SJSA1 (cell line): ENCODE results near the gene CHRNA1. TPM values are rescaled to one million over a fixed set of nuclear protein-coding genes. Genes with fewer than 3 reads are reported as not detected.

ENCODE experiments used
- DNase-seq, 2 experiments: peaks; one replicate each; pipeline ENCODE4 v3.0.0-alpha.2; 2015 to 2020; ENCODE audit warnings: low spot score in 2 of 2, low read depth in 1 of 2
- H3K27ac ChIP-seq: fragments of 250-450 bp; sonication (Bioruptor Pico); 2 replicates; pipeline ENCODE4 v1.5.1; 2020; ENCODE audit warnings: mild to moderate bottlenecking, moderate library complexity
- H3K27me3 ChIP-seq: fragments of 250-450 bp; sonication (Bioruptor Pico); replicated peaks from 2 replicates; pipeline ENCODE4 v1.5.1; 2020; ENCODE audit warnings: mild to moderate bottlenecking, moderate library complexity
- H3K36me3 ChIP-seq: fragments of 250-450 bp; sonication (Bioruptor Pico); 2 replicates; pipeline ENCODE4 v1.5.1; 2020; ENCODE audit warnings: mild to moderate bottlenecking
- H3K4me1 ChIP-seq: fragments of 250-450 bp; sonication (Bioruptor Pico); replicated peaks from 2 replicates; pipeline ENCODE4 v1.6.1; 2021; ENCODE audit warnings: mild to moderate bottlenecking
- H3K4me3 ChIP-seq: fragments of 250-450 bp; sonication (Bioruptor Pico); 2 replicates; pipeline ENCODE4 v1.5.1; 2020; ENCODE audit warnings: mild to moderate bottlenecking
- H3K9me3 ChIP-seq: fragments of 250-450 bp; sonication (Bioruptor Pico); replicated peaks from 2 replicates; pipeline ENCODE4 v1.5.1; 2020; ENCODE audit warnings: mild to moderate bottlenecking
- total RNA-seq: library from RNA; depleted of rRNA; stranded (reverse); fragments of >200 nt; shearing (Covaris generic); gene quantifications from 2 replicates; pipeline ENCODE4 v1.2.3, GENCODE V29; 2014

The CHRNA1 gene
- total RNA-seq, 1 experiment from 2014 or later: 0.16 TPM

- Histone ChIP-seq H3K36me3 (no peaks in the 10 kb centered on the region), H3K4me3 (no peak overlapping the region), H3K9me3 (no peaks in the 10 kb centered on the region; the same call in 1 of the 2 replicates), H3K27me3 (no peaks in the 10 kb centered on the region), H3K4me1 (peaks cover 19% of the 10 kb centered on the region), H3K27ac (no peak overlapping the region)
- DNase-seq: no peak
Observed at GRCh38 chr2:174763780-174764179, 492 bp downstream of the CHRNA1 start.

GRCh38 chr2:174762464-174762863 is 1.8 kb downstream of the CHRNA1 start:
- Histone ChIP-seq H3K36me3 (no peaks in the 10 kb centered on the region), H3K27ac (no peak overlapping the region), H3K9me3 (no peaks in the 10 kb centered on the region; the same call in 1 of the 2 replicates), H3K4me3 (no peak overlapping the region), H3K4me1 (peaks cover 19% of the 10 kb centered on the region), H3K27me3 (no peaks in the 10 kb centered on the region)
- DNase-seq: no peak

DNA sequence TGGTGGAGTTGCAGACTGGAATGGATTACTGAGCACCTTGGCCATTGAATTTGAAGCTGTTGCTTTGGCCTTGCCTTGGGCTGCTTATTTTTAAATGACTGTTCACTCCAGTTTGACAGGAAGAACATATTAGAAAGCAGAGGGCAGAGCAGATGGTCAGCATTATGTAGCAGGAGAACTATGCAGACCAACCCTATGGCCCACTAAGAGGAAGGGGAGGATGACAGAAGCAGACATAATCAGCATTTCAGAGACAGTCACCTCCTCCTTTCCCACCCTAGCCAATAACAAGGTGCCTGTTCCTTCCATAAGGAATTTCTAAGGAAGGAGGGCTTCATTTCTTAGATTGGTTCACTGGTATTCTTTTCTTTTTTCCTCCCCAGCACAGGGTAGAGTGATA is 2.4 kb downstream of the CHRNA1 start:
- H3K36me3 ChIP-seq: no peaks in the 10 kb centered on the region
- H3K27ac ChIP-seq: no peak overlapping the region
- H3K4me1 ChIP-seq: peaks cover 15% of the 10 kb centered on the region
- no peaks in the 10 kb centered on the region; the same call in 1 of the 2 replicates for H3K9me3 ChIP-seq
- H3K4me3 ChIP-seq: no peak overlapping the region
- H3K27me3 ChIP-seq: no peaks in the 10 kb centered on the region
- no peak for DNase-seq

DNA sequence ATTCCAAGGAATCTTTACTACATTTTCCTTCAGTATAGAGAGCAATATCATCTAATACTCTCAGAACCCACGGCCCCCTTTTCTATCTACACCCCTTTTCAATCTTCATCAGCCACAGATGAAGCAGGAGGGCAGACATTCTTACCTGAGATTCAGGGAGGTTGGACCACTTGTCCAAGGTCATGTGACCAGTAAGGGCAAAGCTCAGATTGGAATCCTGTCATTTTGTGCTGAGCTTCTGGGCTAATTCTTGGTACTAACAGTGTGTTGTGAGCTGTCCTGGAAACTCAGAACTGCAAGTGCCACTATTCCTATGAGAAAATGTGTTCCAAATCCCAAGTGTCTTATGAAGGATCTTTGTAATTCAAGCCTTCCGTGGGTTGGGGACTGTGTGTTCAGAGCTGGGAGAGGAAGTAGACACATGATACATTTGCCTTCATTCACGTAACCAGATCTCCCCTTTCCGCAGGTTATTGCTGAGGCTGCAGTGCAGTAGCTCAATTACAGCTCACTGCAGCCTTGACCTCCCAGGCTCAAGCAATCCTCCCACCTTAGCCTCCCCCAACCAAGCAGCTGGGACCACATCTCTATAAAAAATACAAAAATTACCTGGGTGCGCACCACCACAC is 3.3 kb downstream of the CHRNA1 start:
- Histone ChIP-seq H3K4me3 (no peak overlapping the region), H3K36me3 (no peaks in the 10 kb centered on the region), H3K27ac (no peak overlapping the region), H3K9me3 (no peaks in the 10 kb centered on the region; the same call in 1 of the 2 replicates), H3K27me3 (no peaks in the 10 kb centered on the region), H3K4me1 (peaks cover 15% of the 10 kb centered on the region)
- no peak for DNase-seq

DNA sequence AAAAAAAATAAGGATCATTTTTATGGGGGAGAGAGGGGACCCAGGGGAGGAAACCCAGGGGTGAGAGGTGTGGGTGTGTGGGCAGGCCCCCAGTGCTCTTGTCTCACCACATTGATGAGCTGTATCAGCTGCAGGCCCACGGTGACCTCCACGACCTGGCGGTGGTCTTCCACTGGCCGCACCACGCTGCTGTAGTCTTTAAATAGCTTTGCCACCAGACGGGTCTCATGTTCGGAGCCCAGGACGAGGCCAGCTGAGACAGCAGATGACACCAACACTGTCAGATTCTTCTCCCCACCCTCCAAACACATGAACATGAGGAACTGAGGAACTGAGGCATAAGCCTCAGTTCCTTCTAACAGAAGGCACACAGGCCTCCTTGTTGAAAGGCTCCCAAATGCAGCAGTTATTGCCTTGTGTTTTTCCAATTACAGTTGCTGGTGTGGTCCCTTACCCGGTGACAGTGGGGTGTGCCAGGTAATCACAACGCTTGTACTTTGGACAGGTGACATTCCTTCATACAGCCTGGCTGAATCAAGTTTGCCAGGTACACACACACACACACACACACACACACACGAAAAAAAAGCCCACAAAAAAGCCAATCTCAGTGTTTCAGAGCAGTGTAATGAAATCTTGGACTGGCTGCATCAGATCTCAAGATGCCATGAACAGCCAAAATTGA is 4.7 kb downstream of the CHRNA1 start:
- Histone ChIP-seq H3K4me3 (no peak overlapping the region), H3K36me3 (no peaks in the 10 kb centered on the region), H3K27ac (no peak overlapping the region), H3K4me1 (peaks cover 7% of the 10 kb centered on the region), H3K9me3 (no peaks in the 10 kb centered on the region; the same call in 1 of the 2 replicates), H3K27me3 (no peaks in the 10 kb centered on the region)
- no peak for DNase-seq

DNA sequence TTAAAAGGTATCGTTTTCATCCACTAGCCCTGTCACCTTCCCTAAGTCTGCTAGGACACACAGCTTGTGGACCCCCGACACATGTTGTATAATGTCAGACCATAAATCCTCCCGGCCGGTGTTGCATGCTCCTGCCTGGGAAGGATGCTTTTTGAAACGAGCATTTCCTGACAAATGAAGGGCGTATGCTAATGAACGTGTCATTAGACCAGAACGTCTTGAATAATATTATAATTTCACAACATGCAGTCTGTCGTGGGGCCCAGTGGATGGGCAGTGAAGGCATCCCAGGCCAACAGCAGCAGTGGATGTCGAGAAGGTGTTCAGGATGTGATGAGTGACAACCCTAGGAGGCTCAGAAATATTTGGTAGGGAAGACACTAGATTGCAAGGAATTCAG is 7.5 kb downstream of the CHRNA1 start:
- no peaks in the 10 kb centered on the region for H3K27me3 ChIP-seq
- no peak overlapping the region for H3K27ac ChIP-seq
- no peak for DNase-seq
- H3K4me1 ChIP-seq: peaks cover 8% of the 10 kb centered on the region
- H3K4me3 ChIP-seq: no peak overlapping the region
- no peaks in the 10 kb centered on the region for H3K36me3 ChIP-seq
- H3K9me3 ChIP-seq: no peaks in the 10 kb centered on the region; the same call in 1 of the 2 replicates

GRCh38 chr2:174753038-174753633 is 11.1 kb downstream of the CHRNA1 start:
- DNase-seq: no peak
- H3K27ac ChIP-seq: no peak overlapping the region
- peaks cover 8% of the 10 kb centered on the region for H3K4me1 ChIP-seq
- H3K4me3 ChIP-seq: no peak overlapping the region
- no peaks in the 10 kb centered on the region for H3K9me3 ChIP-seq
- H3K36me3 ChIP-seq: no peaks in the 10 kb centered on the region
- no peaks in the 10 kb centered on the region; the same call in 1 of the 2 replicates for H3K27me3 ChIP-seq

DNA sequence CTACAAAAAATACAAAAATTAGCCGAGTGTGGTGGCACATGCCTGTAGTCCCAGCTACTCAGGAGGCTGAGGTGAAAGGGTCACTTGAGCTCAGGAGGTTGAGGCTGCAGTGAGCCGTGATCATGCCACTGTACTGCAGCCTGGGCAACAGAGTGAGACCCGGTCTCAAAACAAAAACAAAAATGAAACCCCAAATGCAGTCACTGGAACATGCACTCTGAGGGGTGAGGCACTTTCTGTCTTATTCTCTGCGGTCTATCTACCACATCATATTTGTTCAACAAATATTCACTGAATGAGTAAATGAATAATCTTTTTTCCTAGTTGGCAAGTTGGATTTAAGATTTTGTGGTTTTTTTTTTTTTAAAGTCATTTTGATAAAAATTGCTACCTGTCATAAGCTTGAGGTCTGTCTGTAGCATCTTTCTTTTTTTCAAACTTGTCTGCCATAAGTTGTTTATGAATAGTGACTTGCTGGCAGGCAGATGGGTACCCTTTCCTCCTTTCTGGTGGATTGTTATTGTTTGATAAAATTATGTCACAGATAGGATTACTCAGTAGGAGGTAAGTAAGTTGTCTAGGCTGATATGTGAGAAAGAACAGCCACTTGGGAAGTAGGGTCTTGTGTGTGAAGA is 11.8 kb downstream of the CHRNA1 start:
- Histone ChIP-seq H3K36me3 (no peaks in the 10 kb centered on the region), H3K4me3 (no peak overlapping the region), H3K9me3 (no peaks in the 10 kb centered on the region), H3K4me1 (peaks cover 8% of the 10 kb centered on the region), H3K27ac (no peak overlapping the region), H3K27me3 (no peaks in the 10 kb centered on the region; the same call in 1 of the 2 replicates)
- peak in 1 of 2 experiments; percentile 28 for DNase-seq

- H3K9me3 ChIP-seq: no peaks in the 10 kb centered on the region
- peaks cover 8% of the 10 kb centered on the region for H3K4me1 ChIP-seq
- no peak for DNase-seq
- H3K4me3 ChIP-seq: no peak overlapping the region
- no peaks in the 10 kb centered on the region; the same call in 1 of the 2 replicates for H3K27me3 ChIP-seq
- H3K27ac ChIP-seq: no peak overlapping the region
- H3K36me3 ChIP-seq: no peaks in the 10 kb centered on the region
Observed at GRCh38 chr2:174750923-174751441, 13.3 kb downstream of the CHRNA1 start.

DNA sequence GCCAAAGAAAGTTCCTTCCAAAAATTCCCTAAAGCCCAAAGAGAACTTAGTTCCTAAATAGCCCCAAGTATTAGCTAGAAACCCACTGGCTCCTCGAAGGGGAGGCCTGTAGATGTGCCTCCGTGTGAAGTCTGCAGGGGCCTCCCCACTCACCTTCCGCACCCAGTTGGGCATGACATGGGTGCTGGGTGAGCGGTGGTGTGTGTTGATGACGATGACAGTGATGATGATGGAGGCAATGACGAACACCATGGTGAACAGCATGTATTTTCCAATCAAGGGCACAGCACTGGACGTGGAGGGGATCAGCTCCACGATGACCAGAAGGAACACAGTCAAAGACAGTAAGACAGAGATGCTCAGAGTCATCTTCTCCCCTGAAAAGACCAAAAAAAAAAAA is 14.5 kb downstream of the CHRNA1 start:
- DNase-seq: no peak
- H3K4me1 ChIP-seq: peaks cover 8% of the 10 kb centered on the region
- H3K27ac ChIP-seq: no peak overlapping the region
- no peak overlapping the region for H3K4me3 ChIP-seq
- H3K36me3 ChIP-seq: no peaks in the 10 kb centered on the region
- H3K27me3 ChIP-seq: no peaks in the 10 kb centered on the region; the same call in 1 of the 2 replicates
- H3K9me3 ChIP-seq: no peaks in the 10 kb centered on the region

- H3K4me3 ChIP-seq: no peak overlapping the region
- peaks cover 8% of the 10 kb centered on the region for H3K4me1 ChIP-seq
- peak; percentile 47 to 58 for DNase-seq
- no peak overlapping the region for H3K27ac ChIP-seq
- no peaks in the 10 kb centered on the region; the same call in 1 of the 2 replicates for H3K27me3 ChIP-seq
- no peaks in the 10 kb centered on the region for H3K36me3 ChIP-seq
- no peaks in the 10 kb centered on the region for H3K9me3 ChIP-seq
Observed at GRCh38 chr2:174748948-174749347, 15.3 kb downstream of the CHRNA1 start.

DNA sequence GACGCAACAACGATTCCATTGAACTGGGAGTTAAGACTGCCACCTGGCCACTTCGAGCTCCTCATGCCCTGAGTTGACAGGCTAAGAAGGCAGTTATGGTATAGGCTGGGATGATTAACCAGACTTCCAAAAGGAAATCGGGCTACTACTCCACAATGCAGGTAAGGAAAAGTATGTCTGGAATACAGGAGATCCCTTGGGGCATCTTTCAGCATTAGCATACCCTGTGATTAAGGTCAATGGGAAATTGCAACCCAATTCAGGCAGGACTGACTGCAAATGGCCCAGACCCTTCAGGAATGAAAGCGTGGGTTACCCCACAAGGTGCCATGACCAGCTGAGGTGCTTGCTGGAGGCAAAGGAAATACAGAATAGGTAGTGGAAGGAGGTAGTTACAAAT is 19.1 kb downstream of the CHRNA1 start:
- no peaks in the 10 kb centered on the region for H3K27me3 ChIP-seq
- no peaks in the 10 kb centered on the region for H3K4me1 ChIP-seq
- H3K36me3 ChIP-seq: no peaks in the 10 kb centered on the region
- no peak overlapping the region for H3K27ac ChIP-seq
- no peak overlapping the region for H3K4me3 ChIP-seq
- no peak for DNase-seq
- H3K9me3 ChIP-seq: no peaks in the 10 kb centered on the region

DNA sequence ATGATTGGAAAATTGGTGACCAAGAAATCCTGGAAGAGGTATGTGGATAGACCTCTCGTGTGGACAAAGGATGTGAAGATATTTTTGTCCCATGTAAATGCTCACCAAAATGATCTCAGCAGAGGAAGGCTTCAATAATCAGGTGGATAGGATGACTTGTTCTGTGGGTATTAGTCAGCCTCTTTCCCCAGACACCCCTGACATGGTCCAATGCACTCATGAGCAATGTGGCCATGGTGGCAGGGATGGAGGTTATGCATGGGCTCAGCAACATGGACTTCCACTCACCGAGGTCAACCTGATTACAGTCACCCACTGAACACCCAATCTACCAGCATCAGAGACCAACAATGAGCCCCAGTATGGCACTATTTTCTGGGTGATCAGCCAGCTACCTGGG is 20.2 kb downstream of the CHRNA1 start:
- Histone ChIP-seq H3K36me3 (no peaks in the 10 kb centered on the region), H3K4me1 (no peaks in the 10 kb centered on the region)
- DNase-seq: no peak

More for the DNA sequence above, 20.2 kb downstream of the CHRNA1 start:
- Histone ChIP-seq H3K9me3 (no peaks in the 10 kb centered on the region), H3K27ac (no peak overlapping the region), H3K27me3 (peaks cover 4% of the 10 kb centered on the region; the same call in 1 of the 2 replicates), H3K4me3 (no peak overlapping the region)
